Brain microvascular endothelial cell (primary cell): ENCODE data around the gene EMC6.

Source experiments
- DNase-seq: peaks from one replicate; pipeline ENCODE4 v3.0.0-alpha.2; 2020
- H3K27ac ChIP-seq: fragments of 250-450 bp; sonication (Bioruptor Pico); 2 replicates; pipeline ENCODE4 v1.5.1; 2020; ENCODE audit warnings: mild to moderate bottlenecking, moderate library complexity
- H3K27me3 ChIP-seq: fragments of 250-450 bp; sonication (Bioruptor Pico); replicated peaks from 2 replicates; pipeline ENCODE4 v1.5.1; 2020; ENCODE audit warnings: mild to moderate bottlenecking
- H3K36me3 ChIP-seq: fragments of 250-450 bp; sonication (Bioruptor Pico); replicated peaks from 2 replicates; pipeline ENCODE4 v1.5.1; 2020; ENCODE audit warnings: mild to moderate bottlenecking
- H3K4me3 ChIP-seq: 2 replicates; pipeline ENCODE4 v1.5.1; 2011; ENCODE audit warnings: low read depth, mild to moderate bottlenecking, control low read depth, low read length, moderate library complexity
- CTCF ChIP-seq: IDR thresholded peaks from 2 replicates; pipeline ENCODE4 v1.5.1; 2011; ENCODE audit warnings: low read depth, mild to moderate bottlenecking, moderate library complexity, low read length, control low read depth, inconsistent platforms; ENCODE audit errors: missing control alignments
- in situ Hi-C: cut with HindIII; loops from 2 replicates; pipeline ENCODE4 v1.10.0; 2017; ENCODE audit warnings: low sequenced_read_pairs, low pct_ligation_motif_present

EMC6 gene

GRCh38 chr17:3668279-3669084 lies at the start of gene EMC6, which contains the start of gene TAX1BP3:
Gene EMC6, plus strand, starts transcription at chr17:3668812. Its CDS starts 335 bp downstream, at chr17:3669147.
Gene TAX1BP3, minus strand, starts transcription at chr17:3668578. Its CDS starts 52 bp downstream, at chr17:3668526.
- H3K4me3 ChIP-seq = peak within 1 kb of the TSS; percentile 97
- in situ Hi-C loops = no loop called here
- peak within 1 kb of the TSS; percentile 86 for H3K27ac ChIP-seq
- peak; percentile 94 for DNase-seq
- no peak for TF ChIP-seq CTCF
- peaks cover 14% of the 10 kb centered on the region for H3K36me3 ChIP-seq
- no peaks in the 10 kb centered on the region for H3K27me3 ChIP-seq

GRCh38 chr17:3621146-3621720 lies 47.4 kb upstream of the EMC6 start:
- DNase-seq = no peak
- Histone ChIP-seq H3K27me3 (no peaks in the 10 kb centered on the region), H3K36me3 (peaks cover 27% of the 10 kb centered on the region), H3K27ac (no peak overlapping the region), H3K4me3 (no peak overlapping the region)
- no peak for TF ChIP-seq CTCF
- in situ Hi-C loops = no loop called here

- in situ Hi-C loops = no loop called here
- TF ChIP-seq CTCF = no peak
- Histone ChIP-seq H3K27ac (no peak overlapping the region), H3K27me3 (no peaks in the 10 kb centered on the region), H3K4me3 (no peak overlapping the region), H3K36me3 (peaks cover 29% of the 10 kb centered on the region)
- DNase-seq = no peak
Measured at GRCh38 chr17:3622977-3623594, 45.5 kb upstream of the EMC6 start.

- DNase-seq = no peak
- TF ChIP-seq CTCF = no peak
- no peak overlapping the region for H3K4me3 ChIP-seq
- H3K27me3 ChIP-seq = no peaks in the 10 kb centered on the region
- in situ Hi-C loops = no loop called here
- peaks cover 35% of the 10 kb centered on the region for H3K36me3 ChIP-seq
- no peak overlapping the region for H3K27ac ChIP-seq
Measured at GRCh38 chr17:3626831-3627768, 41.5 kb upstream of the EMC6 start.

GRCh38 chr17:3627769-3628167 lies 40.8 kb upstream of the EMC6 start:
- in situ Hi-C loops = no loop called here
- no peak for TF ChIP-seq CTCF
- Histone ChIP-seq H3K27me3 (no peaks in the 10 kb centered on the region), H3K36me3 (peaks cover 32% of the 10 kb centered on the region), H3K27ac (no peak overlapping the region), H3K4me3 (no peak overlapping the region)
- no peak for DNase-seq
